Measurements from ENCODE around the gene NBDY.

The NBDY gene

GRCh38 chrX:56857042-56857441 is 128.0 kb downstream of the NBDY start:
- H3K4me3 ChIP-seq (ENCODE audit: low read depth, low read length) = no peak overlapping the region
- TF ChIP-seq CTCF (IDR thresholded peaks at IDR 0.05; ENCODE audit: insufficient read depth, low read depth, low read length, missing control alignments) = no peak
- DNase-seq (ENCODE audit: low read depth) = no peak

- TF ChIP-seq CTCF (IDR thresholded peaks at IDR 0.05; ENCODE audit: insufficient read depth, low read depth, low read length, missing control alignments) = no peak
- no peak overlapping the region for H3K4me3 ChIP-seq (ENCODE audit: low read depth, low read length)
- DNase-seq (ENCODE audit: low read depth) = no peak
These were observed 131.8 kb downstream of the NBDY start for GRCh38 chrX:56860888-56861287.

Measured in GM12865 (cell line).